GM12801 (cell line): Measurements from ENCODE around the gene RBMS1.

Experiments
- CTCF ChIP-seq: IDR thresholded peaks from one replicate; pipeline ENCODE4 v1.5.1; 2011; ENCODE audit warnings: control low read depth; ENCODE audit not compliant: insufficient read length; ENCODE audit errors: extremely low read depth

The RBMS1 gene

GRCh38 chr2:160308476-160308875 lies 185.1 kb downstream of the RBMS1 start:
- no peak for TF ChIP-seq CTCF

GRCh38 chr2:160306985-160307384 lies 186.6 kb downstream of the RBMS1 start:
- no peak for TF ChIP-seq CTCF

- no peak for TF ChIP-seq CTCF
These were observed 188.4 kb downstream of the RBMS1 start for GRCh38 chr2:160305081-160305750.

- TF ChIP-seq CTCF = no peak
These were observed 190.1 kb downstream of the RBMS1 start for GRCh38 chr2:160303527-160303926.

GRCh38 chr2:160303076-160303475 lies 190.5 kb downstream of the RBMS1 start:
- no peak for TF ChIP-seq CTCF

GRCh38 chr2:160301420-160301819 lies 192.2 kb downstream of the RBMS1 start:
- TF ChIP-seq CTCF = no peak

GRCh38 chr2:160300203-160300602 lies 193.4 kb downstream of the RBMS1 start:
- no peak for TF ChIP-seq CTCF

- no peak for TF ChIP-seq CTCF
These were observed 194.1 kb downstream of the RBMS1 start for GRCh38 chr2:160299540-160299939.
